ENCODE results near the gene ERAP2. TPM values are rescaled to one million over a fixed set of nuclear protein-coding genes. Genes with fewer than 3 reads are reported as not detected.

The ERAP2 gene
- total and polyA plus RNA-seq, 2 of the 13 experiments (the other 11 are each of a cell fraction or from before 2014, with no cell fraction given), result 12.8 to 16.6 TPM

DNA sequence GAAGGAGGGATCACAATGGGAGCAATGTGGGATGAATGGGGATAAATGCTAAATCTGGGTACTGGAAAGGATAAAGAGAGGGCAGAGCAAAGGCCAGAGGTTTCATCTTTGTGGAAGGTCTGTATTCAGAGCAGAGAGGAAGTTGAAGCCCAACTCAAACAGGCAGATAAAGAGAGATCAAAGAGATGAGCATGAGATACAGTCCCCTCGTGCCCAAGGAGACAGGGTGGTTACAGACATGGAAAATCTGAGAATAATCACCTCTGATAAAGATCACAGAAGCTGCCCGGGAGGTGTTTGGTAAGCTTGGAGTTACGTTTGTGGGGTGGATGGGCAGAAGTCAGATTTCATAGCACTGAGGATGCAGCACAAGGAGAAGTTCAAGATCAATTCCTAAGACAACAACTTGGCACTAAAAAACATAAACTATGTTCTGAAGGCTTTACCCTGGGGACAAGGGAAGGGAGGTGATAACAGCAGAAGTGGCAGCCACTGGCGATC lies 459 bp upstream of the ERAP2 start (continued):
- TF ChIP-seq, protein P1, sequence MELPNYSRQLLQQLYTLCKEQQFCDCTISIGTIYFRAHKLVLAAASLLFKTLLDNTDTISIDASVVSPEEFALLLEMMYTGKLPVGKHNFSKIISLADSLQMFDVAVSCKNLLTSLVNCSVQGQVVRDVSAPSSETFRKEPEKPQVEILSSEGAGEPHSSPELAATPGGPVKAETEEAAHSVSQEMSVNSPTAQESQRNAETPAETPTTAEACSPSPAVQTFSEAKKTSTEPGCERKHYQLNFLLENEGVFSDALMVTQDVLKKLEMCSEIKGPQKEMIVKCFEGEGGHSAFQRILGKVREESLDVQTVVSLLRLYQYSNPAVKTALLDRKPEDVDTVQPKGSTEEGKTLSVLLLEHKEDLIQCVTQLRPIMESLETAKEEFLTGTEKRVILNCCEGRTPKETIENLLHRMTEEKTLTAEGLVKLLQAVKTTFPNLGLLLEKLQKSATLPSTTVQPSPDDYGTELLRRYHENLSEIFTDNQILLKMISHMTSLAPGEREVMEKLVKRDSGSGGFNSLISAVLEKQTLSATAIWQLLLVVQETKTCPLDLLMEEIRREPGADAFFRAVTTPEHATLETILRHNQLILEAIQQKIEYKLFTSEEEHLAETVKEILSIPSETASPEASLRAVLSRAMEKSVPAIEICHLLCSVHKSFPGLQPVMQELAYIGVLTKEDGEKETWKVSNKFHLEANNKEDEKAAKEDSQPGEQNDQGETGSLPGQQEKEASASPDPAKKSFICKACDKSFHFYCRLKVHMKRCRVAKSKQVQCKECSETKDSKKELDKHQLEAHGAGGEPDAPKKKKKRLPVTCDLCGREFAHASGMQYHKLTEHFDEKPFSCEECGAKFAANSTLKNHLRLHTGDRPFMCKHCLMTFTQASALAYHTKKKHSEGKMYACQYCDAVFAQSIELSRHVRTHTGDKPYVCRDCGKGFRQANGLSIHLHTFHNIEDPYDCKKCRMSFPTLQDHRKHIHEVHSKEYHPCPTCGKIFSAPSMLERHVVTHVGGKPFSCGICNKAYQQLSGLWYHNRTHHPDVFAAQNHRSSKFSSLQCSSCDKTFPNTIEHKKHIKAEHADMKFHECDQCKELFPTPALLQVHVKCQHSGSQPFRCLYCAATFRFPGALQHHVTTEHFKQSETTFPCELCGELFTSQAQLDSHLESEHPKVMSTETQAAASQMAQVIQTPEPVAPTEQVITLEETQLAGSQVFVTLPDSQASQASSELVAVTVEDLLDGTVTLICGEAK (IDR thresholded peaks at IDR 0.05), result no peak
- TF ChIP-seq, protein P1 (CRISPR knock-in tag; IDR thresholded peaks at IDR 0.05), result no peak
- TF ChIP-seq, protein P2, sequence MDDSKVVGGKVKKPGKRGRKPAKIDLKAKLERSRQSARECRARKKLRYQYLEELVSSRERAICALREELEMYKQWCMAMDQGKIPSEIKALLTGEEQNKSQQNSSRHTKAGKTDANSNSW (CRISPR knock-in tag; IDR thresholded peaks at IDR 0.05; ENCODE audit: borderline replicate concordance), result no peak
- TF ChIP-seq JARID2 (CRISPR knock-in tag; IDR thresholded peaks at IDR 0.05; ENCODE audit: insufficient replicate concordance) (no peak), ZBTB7B (CRISPR knock-in tag; IDR thresholded peaks at IDR 0.05) (no peak), FOXO1 (CRISPR knock-in tag; IDR thresholded peaks at IDR 0.05) (no peak), ARNT2 (CRISPR knock-in tag; IDR thresholded peaks at IDR 0.05; ENCODE audit: low read depth) (no peak), ESRRA (CRISPR knock-in tag; IDR thresholded peaks at IDR 0.05; ENCODE audit: low read depth) (no peak), ZNF180 (CRISPR knock-in tag; IDR thresholded peaks at IDR 0.05; ENCODE audit: borderline replicate concordance, low read depth) (no peak), KLF16 (CRISPR knock-in tag; IDR thresholded peaks at IDR 0.05) (no peak), ZNF766 (CRISPR knock-in tag; IDR thresholded peaks at IDR 0.05; ENCODE audit: borderline replicate concordance) (no peak)
- TF ChIP-seq, protein P3, sequence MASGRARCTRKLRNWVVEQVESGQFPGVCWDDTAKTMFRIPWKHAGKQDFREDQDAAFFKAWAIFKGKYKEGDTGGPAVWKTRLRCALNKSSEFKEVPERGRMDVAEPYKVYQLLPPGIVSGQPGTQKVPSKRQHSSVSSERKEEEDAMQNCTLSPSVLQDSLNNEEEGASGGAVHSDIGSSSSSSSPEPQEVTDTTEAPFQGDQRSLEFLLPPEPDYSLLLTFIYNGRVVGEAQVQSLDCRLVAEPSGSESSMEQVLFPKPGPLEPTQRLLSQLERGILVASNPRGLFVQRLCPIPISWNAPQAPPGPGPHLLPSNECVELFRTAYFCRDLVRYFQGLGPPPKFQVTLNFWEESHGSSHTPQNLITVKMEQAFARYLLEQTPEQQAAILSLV (CRISPR knock-in tag; IDR thresholded peaks at IDR 0.05; ENCODE audit: borderline replicate concordance), result no peak
- TF ChIP-seq, protein P4, sequence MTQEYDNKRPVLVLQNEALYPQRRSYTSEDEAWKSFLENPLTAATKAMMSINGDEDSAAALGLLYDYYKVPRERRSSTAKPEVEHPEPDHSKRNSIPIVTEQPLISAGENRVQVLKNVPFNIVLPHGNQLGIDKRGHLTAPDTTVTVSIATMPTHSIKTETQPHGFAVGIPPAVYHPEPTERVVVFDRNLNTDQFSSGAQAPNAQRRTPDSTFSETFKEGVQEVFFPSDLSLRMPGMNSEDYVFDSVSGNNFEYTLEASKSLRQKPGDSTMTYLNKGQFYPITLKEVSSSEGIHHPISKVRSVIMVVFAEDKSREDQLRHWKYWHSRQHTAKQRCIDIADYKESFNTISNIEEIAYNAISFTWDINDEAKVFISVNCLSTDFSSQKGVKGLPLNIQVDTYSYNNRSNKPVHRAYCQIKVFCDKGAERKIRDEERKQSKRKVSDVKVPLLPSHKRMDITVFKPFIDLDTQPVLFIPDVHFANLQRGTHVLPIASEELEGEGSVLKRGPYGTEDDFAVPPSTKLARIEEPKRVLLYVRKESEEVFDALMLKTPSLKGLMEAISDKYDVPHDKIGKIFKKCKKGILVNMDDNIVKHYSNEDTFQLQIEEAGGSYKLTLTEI (CRISPR knock-in tag; conservative IDR thresholded peaks at IDR 0.05), result no peak

Measured in HepG2 (cell line).